ENCODE data around the gene ZNF358. TPM values are rescaled to one million over a fixed set of nuclear protein-coding genes. Genes with fewer than 3 reads are reported as not detected.
A peak's percentile ranks its signal among the peaks of the same experiment; 100 is the strongest.

Gene ZNF358
- total RNA-seq, 1 donor from 2014 or later: 16.9 TPM

DNA sequence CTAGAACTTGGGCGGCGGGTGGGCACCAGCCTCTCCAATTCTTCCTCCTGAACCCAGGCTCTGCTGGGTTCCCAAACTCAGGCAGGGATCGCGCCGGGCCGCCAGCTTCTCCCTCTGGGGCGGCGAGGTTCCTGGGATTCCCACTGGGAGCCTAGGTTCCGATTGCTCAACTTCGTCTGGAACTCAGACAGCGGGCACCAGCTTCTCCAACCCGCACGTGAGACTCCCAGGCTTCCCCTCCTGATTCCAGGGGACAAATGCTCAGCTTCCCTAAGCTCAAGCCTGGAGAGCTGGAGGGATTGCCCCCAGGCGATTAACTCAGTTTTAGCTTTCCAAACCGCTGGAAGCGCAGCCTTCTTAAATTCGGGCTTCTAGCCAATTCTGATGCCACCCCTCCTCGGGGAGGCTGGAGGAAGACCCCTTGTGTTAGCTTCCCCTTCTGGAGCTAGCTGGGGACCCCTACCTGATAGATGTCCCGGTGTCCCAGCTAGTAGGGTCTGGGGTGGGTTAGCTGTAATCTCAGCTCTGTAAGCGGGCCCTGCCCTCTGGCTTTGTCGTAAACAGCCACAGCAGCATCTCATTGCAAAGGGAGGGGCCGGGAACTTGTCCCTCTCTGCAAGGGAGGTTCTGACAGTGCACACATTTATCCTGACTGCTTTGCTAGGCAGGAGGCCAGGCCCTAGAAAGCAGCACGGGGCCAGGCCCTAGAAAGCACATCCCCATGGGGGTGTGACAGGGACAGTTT, 7.2 kb downstream of the ZNF358 start:
- Histone ChIP-seq H2AFZ (replicated peaks) (no peak overlapping the region), H3K36me3 (no peaks in the 10 kb centered on the region), H4K20me1 (ENCODE audit: low read depth) (peaks cover 4% of the 10 kb centered on the region), H3F3A (ENCODE audit: low read depth) (peaks cover 11% of the 10 kb centered on the region), H3K9me3 (ENCODE audit: low read depth) (no peaks in the 10 kb centered on the region), H3K27ac (no peak overlapping the region), H3K79me2 (ENCODE audit: low read depth) (peaks cover 2% of the 10 kb centered on the region), H3K27me3 (no peaks in the 10 kb centered on the region), H3K4me1 (peaks cover 10% of the 10 kb centered on the region), H3K9ac (peak overlapping the region; percentile 51), H3K4me2 (peak overlapping the region; percentile 85), H3K4me3 (peak overlapping the region; percentile 72)
- Mint-ChIP-seq H3K27me3 (ENCODE audit: insufficient read depth, low read depth) (peaks cover 10% of the 10 kb centered on the region), H3K9me3 (no peaks in the 10 kb centered on the region), H3K36me3 (peaks cover 6% of the 10 kb centered on the region), H3K27ac (no peak overlapping the region), H3K4me3 (peak overlapping the region; percentile 83), H3K4me1 (peaks cover 14% of the 10 kb centered on the region)
- DNase-seq (ENCODE audit: low spot score): peak; percentile 42
- TF ChIP-seq, protein P1, sequence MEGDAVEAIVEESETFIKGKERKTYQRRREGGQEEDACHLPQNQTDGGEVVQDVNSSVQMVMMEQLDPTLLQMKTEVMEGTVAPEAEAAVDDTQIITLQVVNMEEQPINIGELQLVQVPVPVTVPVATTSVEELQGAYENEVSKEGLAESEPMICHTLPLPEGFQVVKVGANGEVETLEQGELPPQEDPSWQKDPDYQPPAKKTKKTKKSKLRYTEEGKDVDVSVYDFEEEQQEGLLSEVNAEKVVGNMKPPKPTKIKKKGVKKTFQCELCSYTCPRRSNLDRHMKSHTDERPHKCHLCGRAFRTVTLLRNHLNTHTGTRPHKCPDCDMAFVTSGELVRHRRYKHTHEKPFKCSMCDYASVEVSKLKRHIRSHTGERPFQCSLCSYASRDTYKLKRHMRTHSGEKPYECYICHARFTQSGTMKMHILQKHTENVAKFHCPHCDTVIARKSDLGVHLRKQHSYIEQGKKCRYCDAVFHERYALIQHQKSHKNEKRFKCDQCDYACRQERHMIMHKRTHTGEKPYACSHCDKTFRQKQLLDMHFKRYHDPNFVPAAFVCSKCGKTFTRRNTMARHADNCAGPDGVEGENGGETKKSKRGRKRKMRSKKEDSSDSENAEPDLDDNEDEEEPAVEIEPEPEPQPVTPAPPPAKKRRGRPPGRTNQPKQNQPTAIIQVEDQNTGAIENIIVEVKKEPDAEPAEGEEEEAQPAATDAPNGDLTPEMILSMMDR (IDR thresholded peaks at IDR 0.05): no peak
- no peak for TF ChIP-seq EZH2 (IDR thresholded peaks at IDR 0.05)
- no peak for TF ChIP-seq EZH2phosphoT487 (IDR thresholded peaks at IDR 0.05)

DNA sequence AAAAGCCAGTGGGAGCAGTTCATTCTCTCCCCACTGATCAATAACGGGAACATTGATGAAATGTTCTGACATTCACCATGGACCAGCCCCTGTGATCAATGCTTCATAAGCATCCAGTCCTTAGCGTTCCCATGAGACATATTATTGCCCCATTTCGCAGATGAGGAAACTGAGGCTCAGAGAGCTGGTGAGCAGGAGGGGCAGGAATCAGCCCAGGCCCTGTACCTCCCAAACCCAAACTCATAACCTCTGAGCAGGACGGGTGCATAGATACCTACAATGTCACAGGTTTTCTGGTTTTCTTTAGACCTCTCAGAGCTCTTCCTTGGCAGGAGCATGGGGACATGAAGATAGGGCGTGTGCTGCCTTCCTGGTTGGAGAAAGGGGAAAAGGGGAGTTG, 8.6 kb downstream of the ZNF358 start:
- peaks cover 11% of the 10 kb centered on the region for H3F3A ChIP-seq (ENCODE audit: low read depth)
- H3K27me3 ChIP-seq: no peaks in the 10 kb centered on the region
- no peak overlapping the region for H3K4me3 ChIP-seq
- no peaks in the 10 kb centered on the region for H3K9me3 ChIP-seq (ENCODE audit: low read depth)
- H3K4me1 Mint-ChIP-seq: peaks cover 14% of the 10 kb centered on the region
- no peak overlapping the region for H2AFZ ChIP-seq (replicated peaks)
- DNase-seq (ENCODE audit: low spot score): no peak
- peak overlapping the region; percentile 50 for H3K4me3 Mint-ChIP-seq
- no peaks in the 10 kb centered on the region for H3K79me2 ChIP-seq (ENCODE audit: low read depth)
- peaks cover 10% of the 10 kb centered on the region for H3K4me1 ChIP-seq
- H3K9ac ChIP-seq: no peak overlapping the region
- H3K27ac Mint-ChIP-seq: no peak overlapping the region
- no peaks in the 10 kb centered on the region for H3K36me3 ChIP-seq
- TF ChIP-seq EZH2phosphoT487 (IDR thresholded peaks at IDR 0.05) (no peak), EZH2 (IDR thresholded peaks at IDR 0.05) (no peak)
- TF ChIP-seq, protein P1 (IDR thresholded peaks at IDR 0.05): no peak
- peaks cover 2% of the 10 kb centered on the region for H3K36me3 Mint-ChIP-seq
- H3K4me2 ChIP-seq: no peak overlapping the region
- H3K9me3 Mint-ChIP-seq: no peaks in the 10 kb centered on the region
- peaks cover 4% of the 10 kb centered on the region for H4K20me1 ChIP-seq (ENCODE audit: low read depth)
- no peak overlapping the region for H3K27ac ChIP-seq
- H3K27me3 Mint-ChIP-seq (ENCODE audit: insufficient read depth, low read depth): peaks cover 11% of the 10 kb centered on the region

DNA sequence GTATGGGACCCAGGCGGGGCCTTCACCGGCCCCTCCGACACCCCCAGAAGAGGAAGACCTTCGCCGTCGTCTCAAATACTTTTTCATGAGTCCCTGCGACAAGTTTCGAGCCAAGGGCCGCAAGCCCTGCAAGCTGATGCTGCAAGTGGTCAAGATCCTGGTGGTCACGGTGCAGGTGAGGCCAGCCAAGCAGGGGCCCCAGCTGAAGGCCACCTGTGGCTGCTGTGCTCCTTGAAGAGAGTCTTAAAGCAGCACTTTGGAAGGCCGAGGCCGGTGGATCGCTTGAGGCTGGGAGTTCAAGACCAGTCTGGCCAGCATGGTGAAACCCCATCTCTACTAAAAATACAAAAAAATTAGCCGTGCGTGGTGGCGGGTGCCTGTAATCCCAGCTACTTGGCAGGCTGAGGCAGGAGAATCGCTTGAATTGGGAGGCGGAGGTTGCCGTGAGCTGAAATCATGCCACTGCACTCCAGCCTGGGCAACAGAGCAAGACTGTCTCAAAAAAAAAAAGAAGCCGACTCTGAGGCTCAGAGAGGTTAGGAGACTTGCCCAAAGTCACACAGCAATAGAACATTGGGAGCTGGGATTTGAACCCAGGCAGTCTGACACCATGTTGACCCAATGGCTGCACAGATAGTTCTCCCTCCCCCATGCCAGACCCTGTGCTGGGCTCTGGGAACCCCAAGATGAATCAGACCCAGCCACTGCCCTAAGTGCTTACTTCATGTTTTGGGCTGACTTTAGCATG, 9.3 kb downstream of the ZNF358 start:
- Histone ChIP-seq H3K4me2 (no peak overlapping the region), H3K9me3 (ENCODE audit: low read depth) (no peaks in the 10 kb centered on the region), H3K9ac (no peak overlapping the region), H3K4me3 (no peak overlapping the region), H4K20me1 (ENCODE audit: low read depth) (peaks cover 4% of the 10 kb centered on the region), H2AFZ (replicated peaks) (no peak overlapping the region), H3K36me3 (no peaks in the 10 kb centered on the region), H3K79me2 (ENCODE audit: low read depth) (no peaks in the 10 kb centered on the region), H3K27ac (no peak overlapping the region), H3K27me3 (no peaks in the 10 kb centered on the region), H3K4me1 (peaks cover 10% of the 10 kb centered on the region), H3F3A (ENCODE audit: low read depth) (peaks cover 11% of the 10 kb centered on the region)
- Mint-ChIP-seq H3K4me1 (peaks cover 14% of the 10 kb centered on the region), H3K27ac (no peak overlapping the region), H3K27me3 (ENCODE audit: insufficient read depth, low read depth) (peaks cover 10% of the 10 kb centered on the region), H3K9me3 (no peaks in the 10 kb centered on the region), H3K4me3 (no peak overlapping the region), H3K36me3 (peaks cover 2% of the 10 kb centered on the region)
- no peak for DNase-seq (ENCODE audit: low spot score)
- TF ChIP-seq EZH2 (IDR thresholded peaks at IDR 0.05): no peak
- TF ChIP-seq, protein P1 (IDR thresholded peaks at IDR 0.05): no peak
- TF ChIP-seq EZH2phosphoT487 (IDR thresholded peaks at IDR 0.05): no peak

All from neural progenitor cell (in vitro differentiated cells).